ENCODE data around the gene ACVR1B.

The ACVR1B gene

GRCh38 chr12:51911788-51912711 lies 39.4 kb upstream of the ACVR1B start:
- no peak for DNase-seq (ENCODE audit: low spot score)
- POLR2A ChIA-PET (ENCODE audit: low non-redundant PET): no interaction called here
- CTCF ChIA-PET: interaction anchor here (0.6 to 1.0 kb wide), 5 partner anchors 30 to 211 kb away, joined by 3 to 4 read pairs (median 3); no protein-coding TSS in a partner anchor
- H3K27ac ChIP-seq: no peak overlapping the region
- no peak for TF ChIP-seq CTCF (conservative IDR thresholded peaks at IDR 0.05; ENCODE audit: low read depth)

GRCh38 chr12:51913071-51914033 lies 38.1 kb upstream of the ACVR1B start:
- no peak overlapping the region for H3K27ac ChIP-seq
- no peak for TF ChIP-seq CTCF (conservative IDR thresholded peaks at IDR 0.05; ENCODE audit: low read depth)
- ChIA-PET CTCF (interaction anchor here (0.6 to 1.0 kb wide), 4 partner anchors 14 to 112 kb away, joined by 3 read pairs; no protein-coding TSS in a partner anchor), POLR2A (ENCODE audit: low non-redundant PET) (no interaction called here)
- no peak for DNase-seq (ENCODE audit: low spot score)

GRCh38 chr12:51914034-51914923 lies 37.2 kb upstream of the ACVR1B start:
- ChIA-PET CTCF (interaction anchor here (0.9 kb wide), 1 partner anchor 67 kb away, joined by 5 read pairs; no protein-coding TSS in a partner anchor), POLR2A (ENCODE audit: low non-redundant PET) (no interaction called here)
- TF ChIP-seq CTCF (conservative IDR thresholded peaks at IDR 0.05; ENCODE audit: low read depth): no peak
- DNase-seq (ENCODE audit: low spot score): no peak
- H3K27ac ChIP-seq: no peak overlapping the region

- no peak overlapping the region for H3K27ac ChIP-seq
- POLR2A ChIA-PET (ENCODE audit: low non-redundant PET): no interaction called here
- CTCF ChIA-PET: interaction anchor here (0.6 to 0.9 kb wide), 2 partner anchors 66 to 110 kb away, joined by 3 to 5 read pairs; no protein-coding TSS in a partner anchor
- no peak for TF ChIP-seq CTCF (conservative IDR thresholded peaks at IDR 0.05; ENCODE audit: low read depth)
- DNase-seq (ENCODE audit: low spot score): no peak
Measured at GRCh38 chr12:51915003-51915625, 36.4 kb upstream of the ACVR1B start.

- H3K27ac ChIP-seq: no peak overlapping the region
- CTCF ChIA-PET: no interaction called here
- POLR2A ChIA-PET (ENCODE audit: low non-redundant PET): no interaction called here
- DNase-seq (ENCODE audit: low spot score): no peak
- no peak for TF ChIP-seq CTCF (conservative IDR thresholded peaks at IDR 0.05; ENCODE audit: low read depth)
Measured at GRCh38 chr12:51915951-51916350, 35.5 kb upstream of the ACVR1B start.
